ENCODE data around the gene AXIN2. TPM values are rescaled to one million over a fixed set of nuclear protein-coding genes. Genes with fewer than 3 reads are reported as not detected.

AXIN2 gene
- total and polyA plus RNA-seq, 2 donors from 2014 or later = 1.2 to 14.0 TPM

DNA sequence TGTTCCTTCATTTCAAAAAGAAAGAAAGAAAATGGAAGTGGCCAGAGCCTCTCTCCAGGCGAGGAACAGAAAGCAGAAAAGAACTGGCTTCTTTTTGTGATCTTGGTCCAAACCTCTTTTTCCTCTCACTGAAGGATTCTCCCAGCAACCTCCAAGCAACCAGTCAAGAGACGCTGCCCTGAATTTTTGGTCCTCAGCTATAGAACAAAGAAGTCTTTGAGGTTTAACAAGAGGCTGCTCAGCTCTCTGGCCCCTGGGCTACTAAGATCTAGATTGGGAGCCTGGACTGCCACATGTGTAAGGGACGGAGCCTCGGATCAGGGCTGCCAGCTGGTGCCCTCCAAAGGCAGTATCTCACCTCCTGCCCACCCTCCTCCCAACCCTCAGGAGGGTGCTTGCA is 62.6 kb downstream of the AXIN2 start:
- TF ChIP-seq, protein P1, sequence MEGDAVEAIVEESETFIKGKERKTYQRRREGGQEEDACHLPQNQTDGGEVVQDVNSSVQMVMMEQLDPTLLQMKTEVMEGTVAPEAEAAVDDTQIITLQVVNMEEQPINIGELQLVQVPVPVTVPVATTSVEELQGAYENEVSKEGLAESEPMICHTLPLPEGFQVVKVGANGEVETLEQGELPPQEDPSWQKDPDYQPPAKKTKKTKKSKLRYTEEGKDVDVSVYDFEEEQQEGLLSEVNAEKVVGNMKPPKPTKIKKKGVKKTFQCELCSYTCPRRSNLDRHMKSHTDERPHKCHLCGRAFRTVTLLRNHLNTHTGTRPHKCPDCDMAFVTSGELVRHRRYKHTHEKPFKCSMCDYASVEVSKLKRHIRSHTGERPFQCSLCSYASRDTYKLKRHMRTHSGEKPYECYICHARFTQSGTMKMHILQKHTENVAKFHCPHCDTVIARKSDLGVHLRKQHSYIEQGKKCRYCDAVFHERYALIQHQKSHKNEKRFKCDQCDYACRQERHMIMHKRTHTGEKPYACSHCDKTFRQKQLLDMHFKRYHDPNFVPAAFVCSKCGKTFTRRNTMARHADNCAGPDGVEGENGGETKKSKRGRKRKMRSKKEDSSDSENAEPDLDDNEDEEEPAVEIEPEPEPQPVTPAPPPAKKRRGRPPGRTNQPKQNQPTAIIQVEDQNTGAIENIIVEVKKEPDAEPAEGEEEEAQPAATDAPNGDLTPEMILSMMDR (IDR thresholded peaks at IDR 0.05; ENCODE audit: borderline replicate concordance, extremely low read depth, insufficient read depth) = no peak
- H3K9ac ChIP-seq (ENCODE audit: low read length in 3 of 3) = no peak overlapping the region
- no peaks in the 10 kb centered on the region for H3K27me3 ChIP-seq (ENCODE audit: control insufficient read depth, insufficient read depth, low read length)
- intact Hi-C loops (cut with DNase I) = no loop called here
- no peaks in the 10 kb centered on the region for H3K36me3 ChIP-seq (ENCODE audit: control insufficient read depth in 2 of 3, insufficient read depth in 3 of 3, low read length in 3 of 3)
- FAIRE-seq (no peak), DNase-seq (no peak)
- H3K4me3 ChIP-seq (ENCODE audit: low read length in 3 of 3) = no peak overlapping the region
- no peaks in the 10 kb centered on the region for H3K9me3 ChIP-seq (ENCODE audit: control insufficient read depth in 2 of 3, insufficient read depth in 1 of 3, low read length in 3 of 3)
- H3K4me1 ChIP-seq (ENCODE audit: control insufficient read depth in 2 of 3, insufficient read depth in 2 of 3, low read depth in 1 of 3, low read length in 3 of 3) = no peaks in the 10 kb centered on the region
- no peak overlapping the region for H3K27ac ChIP-seq (ENCODE audit: low read depth in 2 of 2, low read length in 2 of 2)

DNA sequence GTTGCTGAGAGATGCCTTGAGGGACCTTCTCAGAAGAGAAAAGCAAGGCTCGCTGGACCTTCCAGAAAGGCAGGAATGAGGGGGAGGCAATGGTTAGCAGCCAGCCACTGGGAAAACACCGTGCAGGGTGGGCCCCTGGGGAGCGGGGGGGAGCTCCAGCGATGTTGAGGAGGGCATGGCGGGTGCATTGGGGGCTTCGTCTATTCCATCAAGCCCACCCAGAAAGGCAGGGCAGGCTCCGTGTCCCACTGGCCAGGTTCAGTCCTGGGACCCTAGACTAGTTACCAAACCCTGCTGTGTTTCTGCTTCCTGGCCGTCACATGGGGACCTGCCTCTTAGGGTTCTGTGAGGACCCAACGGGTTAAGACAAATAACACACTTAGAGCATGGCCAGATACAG is 64.6 kb downstream of the AXIN2 start:
- no peak overlapping the region for H3K27ac ChIP-seq (ENCODE audit: low read depth in 2 of 2, low read length in 2 of 2)
- H3K4me1 ChIP-seq (ENCODE audit: control insufficient read depth in 2 of 3, insufficient read depth in 2 of 3, low read depth in 1 of 3, low read length in 3 of 3) = no peaks in the 10 kb centered on the region
- DNase-seq (peak in 1 of 5 donors; percentile 30), FAIRE-seq (no peak)
- intact Hi-C loops (cut with DNase I) = no loop called here
- no peak overlapping the region for H3K9ac ChIP-seq (ENCODE audit: low read length in 3 of 3)
- H3K27me3 ChIP-seq (ENCODE audit: control insufficient read depth, insufficient read depth, low read length) = no peaks in the 10 kb centered on the region
- no peaks in the 10 kb centered on the region for H3K36me3 ChIP-seq (ENCODE audit: control insufficient read depth in 2 of 3, insufficient read depth in 3 of 3, low read length in 3 of 3)
- no peaks in the 10 kb centered on the region for H3K9me3 ChIP-seq (ENCODE audit: control insufficient read depth in 2 of 3, insufficient read depth in 1 of 3, low read length in 3 of 3)
- H3K4me3 ChIP-seq (ENCODE audit: low read length in 3 of 3) = no peak overlapping the region
- TF ChIP-seq, protein P1 (IDR thresholded peaks at IDR 0.05; ENCODE audit: borderline replicate concordance, extremely low read depth, insufficient read depth) = no peak

DNA sequence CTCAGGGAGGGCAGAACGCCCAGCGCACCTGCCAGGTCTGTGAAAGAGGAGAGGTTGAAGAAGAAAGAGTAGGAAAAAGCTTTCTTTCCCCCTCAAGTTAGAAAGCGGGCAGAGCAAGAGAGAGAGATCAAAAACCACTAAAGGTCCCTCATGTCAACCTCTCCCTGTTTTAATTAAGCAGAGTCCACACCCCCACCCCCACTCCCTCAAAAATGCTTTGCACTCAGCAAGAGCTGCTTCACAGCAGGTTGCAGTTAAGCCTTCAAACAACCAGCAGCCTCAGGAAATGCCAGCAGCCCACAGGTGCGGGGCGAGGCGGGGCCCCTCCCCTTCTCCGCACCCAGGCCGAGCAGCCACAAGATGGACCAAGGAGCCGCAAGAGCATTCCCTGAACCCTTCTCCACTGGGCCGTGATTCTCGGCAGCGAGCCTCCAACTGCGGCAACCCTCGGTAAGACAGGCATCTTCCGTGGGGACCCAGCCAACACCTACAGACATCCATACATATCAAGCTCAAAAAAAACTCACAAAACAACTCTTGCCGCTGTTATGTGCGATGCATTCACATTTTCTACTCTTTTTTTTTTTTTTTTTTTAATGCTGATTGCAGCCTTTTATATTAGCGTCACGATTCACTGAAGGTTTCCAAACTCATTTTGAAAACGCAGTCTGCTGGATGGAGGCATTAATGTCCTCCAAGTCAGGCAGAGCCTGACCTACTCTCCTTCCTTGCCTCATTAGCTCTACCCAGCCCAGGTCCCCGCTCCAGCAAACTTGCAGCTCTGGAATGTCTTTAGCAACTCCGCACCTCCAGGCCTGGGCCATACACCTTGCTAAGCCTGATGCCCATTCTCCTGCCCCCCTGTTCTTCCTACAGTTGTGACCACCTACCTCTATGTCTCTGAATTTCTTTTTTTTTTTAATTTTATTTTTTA is 66.1 kb downstream of the AXIN2 start:
- intact Hi-C loops (cut with DNase I) = no loop called here
- H3K4me3 ChIP-seq (ENCODE audit: low read length in 3 of 3) = peak overlapping the region in 1 of 3 donors; percentile 30
- H3K4me1 ChIP-seq (ENCODE audit: control insufficient read depth in 2 of 3, insufficient read depth in 2 of 3, low read depth in 1 of 3, low read length in 3 of 3) = no peaks in the 10 kb centered on the region

More for the DNA sequence above, 66.1 kb downstream of the AXIN2 start:
- FAIRE-seq (no peak), DNase-seq (peak in 4 of 5 donors; percentile 77 to 85 (median 83))
- no peaks in the 10 kb centered on the region for H3K9me3 ChIP-seq (ENCODE audit: control insufficient read depth in 2 of 3, insufficient read depth in 1 of 3, low read length in 3 of 3)
- H3K27me3 ChIP-seq (ENCODE audit: control insufficient read depth, insufficient read depth, low read length) = no peaks in the 10 kb centered on the region
- H3K27ac ChIP-seq (ENCODE audit: low read depth in 2 of 2, low read length in 2 of 2) = no peak overlapping the region
- no peak overlapping the region for H3K9ac ChIP-seq (ENCODE audit: low read length in 3 of 3)
- TF ChIP-seq, protein P1 (IDR thresholded peaks at IDR 0.05; ENCODE audit: borderline replicate concordance, extremely low read depth, insufficient read depth) = no peak
- H3K36me3 ChIP-seq (ENCODE audit: control insufficient read depth in 2 of 3, insufficient read depth in 3 of 3, low read length in 3 of 3) = no peaks in the 10 kb centered on the region
